PC-3 (cell line): ENCODE measurements around the gene CTNNBIP1. TPM values are rescaled to one million over a fixed set of nuclear protein-coding genes. Genes with fewer than 3 reads are reported as not detected.
A peak's percentile ranks its signal among the peaks of the same experiment; 100 is the strongest.

ENCODE experiments used
- ATAC-seq: fragments of 200-7000 bp; cut with Tn5 transposase; 2 replicates; pipeline ENCODE4 v1.9.1; 2020; ENCODE audit warnings: mild to moderate bottlenecking, moderate library complexity
- BruUV-seq: library from RNA; stranded (reverse); fragments of 400-500 nt; replicated peaks from 2 replicates; lab custom pipeline; 2021; lab: Mats Ljungman, UMichigan
- CTCF ChIA-PET: fragments of 300-600 bp; sonication (Branson Sonifier 250); formaldehyde crosslinking; loops from one replicate; lab custom pipeline; 2022; ENCODE audit warnings: antibody characterized with exemption; lab: Charles Lee
- POLR2A ChIA-PET: fragments of 300-600 bp; sonication (Branson Sonifier 250); formaldehyde crosslinking; loops from one replicate; lab custom pipeline; 2022; ENCODE audit warnings: antibody characterized with exemption; ENCODE audit not compliant: unreplicated experiment; lab: Charles Lee
- DNase-seq: peaks from one replicate; pipeline ENCODE4 v3.0.0-alpha.2; 2015
- H2AFZ ChIP-seq: fragments of 300-600 bp; sonication (generic); 2 replicates; pipeline ENCODE4 v1.6.0; 2016; ENCODE audit warnings: antibody characterized with exemption, low read length
- H3F3A ChIP-seq: fragments of 300-600 bp; sonication (generic); one replicate; pipeline ENCODE4 v1.6.0; 2017; ENCODE audit warnings: antibody characterized with exemption, low read length, control low read depth, mild to moderate bottlenecking; ENCODE audit not compliant: unreplicated experiment
- H3K27ac ChIP-seq: fragments of 300-600 bp; sonication (generic); 2 replicates; pipeline ENCODE4 v1.5.1; 2016; ENCODE audit warnings: mild to moderate bottlenecking, low read length
- H3K27me3 ChIP-seq: fragments of 300-600 bp; sonication (generic); 2 replicates; pipeline ENCODE4 v1.6.1; 2016; ENCODE audit warnings: low read length, mixed read lengths
- H3K36me3 ChIP-seq: fragments of 300-600 bp; sonication (generic); 2 replicates; pipeline ENCODE4 v1.6.1; 2016; ENCODE audit warnings: low read depth, mixed run types, low read length, mixed read lengths
- H3K4me1 ChIP-seq: fragments of 300-600 bp; sonication (generic); 2 replicates; pipeline ENCODE4 v1.5.1; 2016; ENCODE audit warnings: low read length; ENCODE audit not compliant: insufficient read depth
- H3K4me2 ChIP-seq: fragments of 300-600 bp; sonication (generic); 2 replicates; pipeline ENCODE4 v1.6.0; 2016; ENCODE audit warnings: low read length
- H3K4me3 ChIP-seq: fragments of 300-600 bp; sonication (generic); 2 replicates; pipeline ENCODE4 v1.5.1; 2016; ENCODE audit warnings: mild to moderate bottlenecking, low read length, mixed read lengths
- H3K79me2 ChIP-seq: fragments of 300-600 bp; sonication (generic); 2 replicates; pipeline ENCODE4 v1.6.1; 2017; ENCODE audit warnings: low read length, mixed read lengths
- H3K9ac ChIP-seq: fragments of 300-600 bp; sonication (generic); 2 replicates; pipeline ENCODE4 v1.6.0; 2016; ENCODE audit warnings: mild to moderate bottlenecking, low read length
- H3K9me2 ChIP-seq: fragments of 300-600 bp; sonication (generic); replicated peaks from 2 replicates; pipeline ENCODE4 v1.6.1; 2016; ENCODE audit warnings: mixed run types, low read length, mixed read lengths
- H3K9me3 ChIP-seq: fragments of 300-600 bp; sonication (generic); 2 replicates; pipeline ENCODE4 v1.6.1; 2016; ENCODE audit warnings: low read length, mixed read lengths
- H4K20me1 ChIP-seq: fragments of 300-600 bp; sonication (generic); 2 replicates; pipeline ENCODE4 v1.6.1; 2016; ENCODE audit warnings: low read length, mixed read lengths
- EZH2 ChIP-seq: fragments of 300-600 bp; sonication (generic); IDR thresholded peaks from one replicate; pipeline ENCODE4 v1.6.1; 2017; ENCODE audit warnings: antibody characterized with exemption, mild to moderate bottlenecking, low read length; ENCODE audit not compliant: unreplicated experiment
- EZH2phosphoT487 ChIP-seq: fragments of 300-600 bp; sonication (generic); IDR thresholded peaks from 2 replicates; pipeline ENCODE4 v1.6.1; 2018; ENCODE audit warnings: mild to moderate bottlenecking, antibody characterized with exemption, low read length, borderline replicate concordance
- intact Hi-C: fragments of 100-400 bp; cut with micrococcal nuclease; formaldehyde crosslinking; loops from 2 replicates; pipeline ENCODE4 v1.9.0; 2023
- total RNA-seq: library from RNA; depleted of rRNA; stranded (reverse); fragments of >200 nt; gene quantifications from 2 replicates; pipeline ENCODE4 v1.2.3, GENCODE V29; 2014
- TF ChIP-seq, protein P1 (sequence below): fragments of 300-600 bp; sonication (generic); conservative IDR thresholded peaks from 2 replicates; pipeline ENCODE4 v1.5.1; 2017; ENCODE audit warnings: antibody characterized with exemption, low read depth, mild to moderate bottlenecking, low read length

The CTNNBIP1 gene
- total RNA-seq, 1 experiment from 2014 or later = 78.1 TPM

DNA sequence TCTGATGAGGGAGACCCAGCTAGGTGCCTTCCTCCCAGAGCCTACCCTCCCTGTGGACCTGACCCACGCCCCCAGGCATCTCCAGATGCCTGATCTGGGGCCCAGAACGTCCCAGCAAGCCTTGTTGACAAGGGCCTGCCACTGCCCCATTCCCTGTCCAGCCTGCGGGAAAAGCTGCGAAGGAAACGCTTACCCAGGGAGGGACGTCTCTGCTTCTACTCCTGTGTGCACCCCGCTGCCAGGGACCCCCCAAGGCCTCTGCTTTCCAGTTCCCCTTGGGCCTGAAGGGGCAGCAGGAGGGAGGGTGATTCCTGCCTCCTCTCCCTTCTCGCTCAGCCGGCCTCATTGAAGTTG is 74.7 kb downstream of the CTNNBIP1 start:
- ChIA-PET CTCF (no interaction called here), POLR2A (no interaction called here)
- Histone ChIP-seq H3K4me3 (no peak overlapping the region; the same call in 1 of the 2 replicates), H3K4me2 (peak overlapping the region; percentile 68), H3K36me3 (no peaks in the 10 kb centered on the region), H2AFZ (peak overlapping the region; percentile 46), H4K20me1 (no peaks in the 10 kb centered on the region), H3K27me3 (no peaks in the 10 kb centered on the region), H3K79me2 (no peaks in the 10 kb centered on the region), H3K9me3 (no peaks in the 10 kb centered on the region), H3K9me2 (no peaks in the 10 kb centered on the region), H3K9ac (peak overlapping the region; percentile 48; the same call in 1 of the 2 replicates), H3F3A (no peaks in the 10 kb centered on the region), H3K27ac (peak overlapping the region; percentile 89), H3K4me1 (peaks cover 30% of the 10 kb centered on the region)
- BruUV-seq = no TSS peak
- intact Hi-C loops = no loop called here
- DNase-seq = no peak
- TF ChIP-seq EZH2 (no peak), EZH2phosphoT487 (no peak)
- TF ChIP-seq, protein P1, sequence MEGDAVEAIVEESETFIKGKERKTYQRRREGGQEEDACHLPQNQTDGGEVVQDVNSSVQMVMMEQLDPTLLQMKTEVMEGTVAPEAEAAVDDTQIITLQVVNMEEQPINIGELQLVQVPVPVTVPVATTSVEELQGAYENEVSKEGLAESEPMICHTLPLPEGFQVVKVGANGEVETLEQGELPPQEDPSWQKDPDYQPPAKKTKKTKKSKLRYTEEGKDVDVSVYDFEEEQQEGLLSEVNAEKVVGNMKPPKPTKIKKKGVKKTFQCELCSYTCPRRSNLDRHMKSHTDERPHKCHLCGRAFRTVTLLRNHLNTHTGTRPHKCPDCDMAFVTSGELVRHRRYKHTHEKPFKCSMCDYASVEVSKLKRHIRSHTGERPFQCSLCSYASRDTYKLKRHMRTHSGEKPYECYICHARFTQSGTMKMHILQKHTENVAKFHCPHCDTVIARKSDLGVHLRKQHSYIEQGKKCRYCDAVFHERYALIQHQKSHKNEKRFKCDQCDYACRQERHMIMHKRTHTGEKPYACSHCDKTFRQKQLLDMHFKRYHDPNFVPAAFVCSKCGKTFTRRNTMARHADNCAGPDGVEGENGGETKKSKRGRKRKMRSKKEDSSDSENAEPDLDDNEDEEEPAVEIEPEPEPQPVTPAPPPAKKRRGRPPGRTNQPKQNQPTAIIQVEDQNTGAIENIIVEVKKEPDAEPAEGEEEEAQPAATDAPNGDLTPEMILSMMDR = no peak
- ATAC-seq = no peak

DNA sequence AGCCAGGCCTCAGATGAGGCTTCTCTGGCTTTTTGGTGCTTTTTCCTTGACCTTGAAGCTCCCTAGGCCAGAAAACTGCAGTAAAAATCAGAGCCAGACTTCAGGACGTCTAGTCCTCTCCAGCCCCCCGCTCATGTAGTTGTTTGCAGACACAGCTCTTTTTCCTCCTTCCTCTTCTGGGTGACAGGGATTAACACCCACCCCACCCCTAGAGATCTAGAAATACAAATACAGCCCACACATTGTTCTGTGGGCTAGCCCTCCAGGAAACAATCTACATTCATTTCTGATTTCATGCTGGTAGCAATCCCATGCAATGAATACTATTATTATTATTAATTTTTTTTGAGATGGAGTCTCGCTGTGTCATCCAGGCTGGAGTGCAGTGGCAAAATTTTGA is 76.4 kb downstream of the CTNNBIP1 start:
- no peaks in the 10 kb centered on the region for H3K79me2 ChIP-seq
- TF ChIP-seq, protein P1 = no peak
- no peak for TF ChIP-seq EZH2
- no peak for TF ChIP-seq EZH2phosphoT487
- no peak overlapping the region for H3K27ac ChIP-seq
- peaks cover 30% of the 10 kb centered on the region for H3K4me1 ChIP-seq
- ChIA-PET CTCF (no interaction called here), POLR2A (no interaction called here)
- no peak overlapping the region for H3K9ac ChIP-seq
- no peaks in the 10 kb centered on the region for H3F3A ChIP-seq
- H3K9me2 ChIP-seq = no peaks in the 10 kb centered on the region
- no peak overlapping the region for H2AFZ ChIP-seq
- no peak overlapping the region for H3K4me3 ChIP-seq
- H3K27me3 ChIP-seq = no peaks in the 10 kb centered on the region
- H3K9me3 ChIP-seq = no peaks in the 10 kb centered on the region
- H3K4me2 ChIP-seq = no peak overlapping the region
- no TSS peak for BruUV-seq
- DNase-seq (no peak), ATAC-seq (no peak)
- H4K20me1 ChIP-seq = no peaks in the 10 kb centered on the region
- intact Hi-C loops = no loop called here
- no peaks in the 10 kb centered on the region for H3K36me3 ChIP-seq

DNA sequence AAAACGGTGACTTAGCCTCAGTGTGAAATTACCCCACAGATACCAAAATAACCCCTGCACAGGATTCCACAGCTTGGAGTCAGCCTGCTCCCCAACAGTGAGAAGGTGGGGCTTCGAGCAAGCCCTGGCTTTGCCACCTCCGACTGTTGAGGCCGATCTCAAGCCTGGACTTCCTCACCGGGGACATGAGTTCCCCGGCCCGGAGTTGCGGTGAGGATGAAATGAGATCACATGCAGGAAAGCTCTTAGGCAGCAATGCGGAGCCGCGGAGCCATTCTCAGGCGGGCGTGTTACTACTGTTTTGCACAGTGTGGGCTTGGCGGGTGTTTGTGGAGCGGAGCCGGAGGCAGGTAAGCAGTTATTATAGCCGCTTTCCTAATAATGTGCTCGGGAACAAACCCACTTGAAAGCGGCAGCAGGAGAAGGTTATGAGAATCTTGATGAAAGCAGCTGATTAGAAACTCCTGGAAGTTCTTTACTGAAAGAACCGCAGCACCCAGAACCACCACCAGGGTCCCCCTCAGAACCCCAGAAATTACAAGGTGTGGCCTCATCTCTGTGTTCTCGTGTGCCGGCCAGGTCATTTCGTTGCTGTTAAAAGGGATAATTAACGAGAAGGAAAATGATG is 82.4 kb downstream of the CTNNBIP1 start:
- DNase-seq (no peak), ATAC-seq (no peak)
- H2AFZ ChIP-seq = no peak overlapping the region
- no peak overlapping the region for H3K4me3 ChIP-seq
- peaks cover 25% of the 10 kb centered on the region for H3K4me1 ChIP-seq
- TF ChIP-seq, protein P1 = peak; percentile 39; the same call in 1 of the 2 replicates
- no peak for TF ChIP-seq EZH2
- no peaks in the 10 kb centered on the region for H3K36me3 ChIP-seq
- H3K27me3 ChIP-seq = no peaks in the 10 kb centered on the region
- no peaks in the 10 kb centered on the region for H3K9me3 ChIP-seq
- H4K20me1 ChIP-seq = peaks cover 1% of the 10 kb centered on the region; the same call in 1 of the 2 replicates
- no peak overlapping the region for H3K9ac ChIP-seq
- peaks cover 4% of the 10 kb centered on the region for H3F3A ChIP-seq
- intact Hi-C loops = loop anchor here (10.0 kb wide), 1 partner anchor 877 kb away; no protein-coding TSS in a partner anchor
- no peak overlapping the region for H3K27ac ChIP-seq
- no peak overlapping the region for H3K4me2 ChIP-seq
- no peaks in the 10 kb centered on the region for H3K9me2 ChIP-seq
- BruUV-seq = no TSS peak
- ChIA-PET POLR2A (no interaction called here), CTCF (no interaction called here)
- H3K79me2 ChIP-seq = peaks cover 8% of the 10 kb centered on the region
